DMS53 treated with DMSO at 0.1 percent for 48 hours (cell line): ENCODE results near the gene POLR2F.
A peak's percentile ranks its signal among the peaks of the same experiment; 100 is the strongest.
"Not testable (repeated sequence)": the region's sequence is repeated elsewhere in the genome, so short reads cannot be mapped to it uniquely, and the experiment has no call there.

Experiments used
- DNase-seq: peaks from one replicate; lab custom pipeline; 2025; ENCODE audit not compliant: unreplicated experiment; lab: John Stamatoyannopoulos, UW

POLR2F gene

GRCh38 chr22:37925330-37925729 is 28.2 kb upstream of the POLR2F start:
- DNase-seq, result no peak

GRCh38 chr22:37925767-37926166 is 27.7 kb upstream of the POLR2F start:
- no peak for DNase-seq

GRCh38 chr22:37926358-37926757 is 27.1 kb upstream of the POLR2F start:
- no peak for DNase-seq

GRCh38 chr22:37926771-37927636 is 26.5 kb upstream of the POLR2F start:
- no peak for DNase-seq

GRCh38 chr22:37927637-37927936 is 25.9 kb upstream of the POLR2F start:
- DNase-seq, result no peak

- no peak for DNase-seq
These were observed 24.1 kb upstream of the POLR2F start for GRCh38 chr22:37929390-37929789.

- DNase-seq, result no peak
These were observed 23.1 kb upstream of the POLR2F start for GRCh38 chr22:37930270-37930951.

- no peak for DNase-seq
These were observed 22.5 kb upstream of the POLR2F start for GRCh38 chr22:37930952-37931440.

- no peak for DNase-seq
These were observed 21.6 kb upstream of the POLR2F start for GRCh38 chr22:37931893-37932389.

GRCh38 chr22:37932401-37932800 is 21.1 kb upstream of the POLR2F start:
- DNase-seq, result no peak

- no peak for DNase-seq
These were observed 20.5 kb upstream of the POLR2F start for GRCh38 chr22:37932821-37933578.

GRCh38 chr22:37933711-37934376 is 19.7 kb upstream of the POLR2F start:
- DNase-seq, result peak; percentile 19

GRCh38 chr22:37940698-37941376 is 12.7 kb upstream of the POLR2F start:
- no peak for DNase-seq

- DNase-seq, result no peak
These were observed 11.4 kb upstream of the POLR2F start for GRCh38 chr22:37942133-37942532.

GRCh38 chr22:37943136-37943824 is 10.2 kb upstream of the POLR2F start:
- DNase-seq, result no peak

GRCh38 chr22:37943825-37944198 is 9.7 kb upstream of the POLR2F start:
- DNase-seq, result no peak

- not testable (repeated sequence) for DNase-seq
These were observed 9.1 kb upstream of the POLR2F start for GRCh38 chr22:37944423-37944822.

GRCh38 chr22:37947142-37947795 is 6.2 kb upstream of the POLR2F start:
- DNase-seq, result not testable (repeated sequence)

- DNase-seq, result no peak
These were observed 2.2 kb upstream of the POLR2F start for GRCh38 chr22:37951305-37951704.
